ENCODE data around the gene ZNF444.

DNA sequence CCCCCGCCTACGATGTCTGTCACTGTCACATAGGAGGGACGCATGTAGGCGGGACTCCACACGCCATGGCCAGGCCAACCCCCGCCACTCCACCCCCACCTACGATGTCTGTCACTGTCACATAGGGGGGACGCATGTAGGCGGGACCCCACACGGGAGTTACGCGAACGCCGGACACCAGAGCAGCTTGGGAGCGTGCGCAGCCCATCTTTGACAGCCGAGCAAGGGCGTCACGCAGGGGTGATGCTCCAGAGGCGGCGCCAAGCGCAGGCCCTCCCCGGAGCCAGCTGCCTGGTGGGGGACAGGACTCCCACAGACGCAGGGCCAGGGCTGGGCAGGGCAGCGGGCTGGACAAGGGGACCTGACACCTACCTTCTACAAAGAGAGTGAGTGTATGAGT lies 40.0 kb upstream of the ZNF444 start:
- TF ChIP-seq, protein P1, sequence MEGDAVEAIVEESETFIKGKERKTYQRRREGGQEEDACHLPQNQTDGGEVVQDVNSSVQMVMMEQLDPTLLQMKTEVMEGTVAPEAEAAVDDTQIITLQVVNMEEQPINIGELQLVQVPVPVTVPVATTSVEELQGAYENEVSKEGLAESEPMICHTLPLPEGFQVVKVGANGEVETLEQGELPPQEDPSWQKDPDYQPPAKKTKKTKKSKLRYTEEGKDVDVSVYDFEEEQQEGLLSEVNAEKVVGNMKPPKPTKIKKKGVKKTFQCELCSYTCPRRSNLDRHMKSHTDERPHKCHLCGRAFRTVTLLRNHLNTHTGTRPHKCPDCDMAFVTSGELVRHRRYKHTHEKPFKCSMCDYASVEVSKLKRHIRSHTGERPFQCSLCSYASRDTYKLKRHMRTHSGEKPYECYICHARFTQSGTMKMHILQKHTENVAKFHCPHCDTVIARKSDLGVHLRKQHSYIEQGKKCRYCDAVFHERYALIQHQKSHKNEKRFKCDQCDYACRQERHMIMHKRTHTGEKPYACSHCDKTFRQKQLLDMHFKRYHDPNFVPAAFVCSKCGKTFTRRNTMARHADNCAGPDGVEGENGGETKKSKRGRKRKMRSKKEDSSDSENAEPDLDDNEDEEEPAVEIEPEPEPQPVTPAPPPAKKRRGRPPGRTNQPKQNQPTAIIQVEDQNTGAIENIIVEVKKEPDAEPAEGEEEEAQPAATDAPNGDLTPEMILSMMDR (IDR thresholded peaks at IDR 0.05), result no peak
- TF ChIP-seq POLR2A (IDR thresholded peaks at IDR 0.05), result no peak
- TF ChIP-seq POLR2AphosphoS5 (IDR thresholded peaks at IDR 0.05), result no peak

Data from prostate gland (tissue), 2 donors.